Spleen (tissue), 11 donors: ENCODE data around the gene GXYLT2. TPM values are rescaled to one million over a fixed set of nuclear protein-coding genes. Genes with fewer than 3 reads are reported as not detected.

Experiments used
- DNase-seq: peaks from one replicate; pipeline ENCODE4 v3.0.0-alpha.2; 2020
- H3K27ac ChIP-seq, 8 donors: fragments of 200-600 bp; sonication (generic) in 7 of 8; 1 replicate in 4 of 8; 2 replicates in 4 of 8; pipeline versions ENCODE4 v1.5.0 to v1.8.0; 2016 to 2021; ENCODE audit warnings: inconsistent platforms in 4 of 8, mild to moderate bottlenecking in 4 of 8, moderate library complexity in 1 of 8
- H3K27me3 ChIP-seq, 7 donors: fragments of 200-600 bp; sonication (generic) in 6 of 7; replicated peaks in 1 of 7; 1 replicate in 4 of 7; 2 replicates in 3 of 7; pipeline versions ENCODE4 v1.5.0 to v1.8.0; 2016 to 2021; ENCODE audit warnings: inconsistent platforms in 3 of 7, mild to moderate bottlenecking in 1 of 7
- H3K36me3 ChIP-seq, 6 donors: fragments of 200-600 bp; sonication (generic) in 5 of 6; 1 replicate in 4 of 6; 2 replicates in 2 of 6; pipeline versions ENCODE4 v1.5.0 to v1.8.0; 2016 to 2021; ENCODE audit warnings: inconsistent platforms in 2 of 6
- H3K4me1 ChIP-seq, 6 donors: fragments of 200-600 bp; sonication (generic) in 5 of 6; 1 replicate in 3 of 6; 2 replicates in 3 of 6; pipeline versions ENCODE4 v1.5.0 to v1.8.0; 2016 to 2021; ENCODE audit warnings: inconsistent platforms in 3 of 6
- H3K4me3 ChIP-seq, 8 donors: fragments of 200-600 bp; sonication (generic) in 7 of 8; 1 replicate in 4 of 8; 2 replicates in 4 of 8; pipeline versions ENCODE4 v1.5.0 to v1.8.0; 2016 to 2021; ENCODE audit warnings: inconsistent platforms in 4 of 8, mild to moderate bottlenecking in 4 of 8, moderate library complexity in 2 of 8
- H3K9me3 ChIP-seq, 8 donors: fragments of 200-600 bp; sonication (generic) in 7 of 8; 1 replicate in 4 of 8; 2 replicates in 4 of 8; pipeline versions ENCODE4 v1.5.0 to v1.8.0; 2016 to 2021; ENCODE audit warnings: inconsistent platforms in 4 of 8
- CTCF ChIP-seq, 11 experiments: fragments of 200-600 bp in 7 of 11; fragments of 450-650 bp in 4 of 11; sonication (generic) in 4 of 11; IDR thresholded peaks in 8 of 11; conservative IDR thresholded peaks in 3 of 11; 1 replicate in 7 of 11; 2 replicates in 4 of 11; pipeline versions ENCODE4 v1.4.0 to v1.8.0; 2016 to 2021; ENCODE audit warnings: antibody characterized with exemption in 11 of 11, inconsistent platforms in 4 of 11, mild to moderate bottlenecking in 1 of 11
- POLR2A ChIP-seq, 3 donors: fragments of 450-650 bp; IDR thresholded peaks; one replicate each; pipeline ENCODE4 v1.5.1; 2017; ENCODE audit warnings: antibody characterized with exemption in 3 of 3, mild to moderate bottlenecking in 1 of 3
- POLR2AphosphoS5 ChIP-seq, 3 donors: sonication (generic); formaldehyde crosslinking; IDR thresholded peaks; one replicate each; pipeline ENCODE4 v1.5.1; 2017; ENCODE audit warnings: antibody characterized with exemption in 3 of 3
- WGBS, 5 donors: extraction: QIAGEN DNeasy Blood & Tissue Kit in 3 of 5; methylation state at CpG; one replicate each; pipeline versions ENCODE4 v1.1.5 to v1.1.7; 2013 to 2018; 5-methylcytosine and 5-hydroxymethylcytosine counted together
- intact Hi-C: fragments of 100-400 bp; cut with DNase I; formaldehyde crosslinking; loops from one replicate; pipeline ENCODE4 v1.15.0; 2023; ENCODE audit warnings: low total_unique reads
- polyA plus RNA-seq, 3 donors: library from polyadenylated mRNA; stranded (reverse); fragments of 200-250 nt; gene quantifications; one replicate each; pipeline ENCODE4 v1.2.1, GENCODE V29; 2013
- total RNA-seq, 7 donors: library from RNA; depleted of rRNA in 3 of 7; stranded (reverse); fragments of >200 nt in 3 of 7; fragmentation: NEBNext Ultra II Directional in 4 of 7; extraction: Animal tissue kit (Norgen Biotek cat#: 25700) in 4 of 7; gene quantifications; one replicate each; pipeline versions ENCODE4 v1.1.0 to v1.2.1, GENCODE V29; 2016 to 2021
- donor health status: healthy with polysubstance abuse.
- donor health status: DM: no; HTN: no; CAD: no; lungs with moderate emphysema.
- donor health status: DM: no; HTN: no; CAD: no.
- donor health status: Bipolar disorder and iron deficiency.
- donor health status: healthy.
- donor health status: DM: no; HTN: no; CAD: no.
- donor health status: DM: yes; HTN: yes; CAD: no.

The GXYLT2 gene
- total and polyA plus RNA-seq, 10 donors, result 0.26 to 4.6 (median 1.1) TPM

- no peak overlapping the region for H3K27ac ChIP-seq
- no peaks in the 10 kb centered on the region for H3K36me3 ChIP-seq
- no peaks in the 10 kb centered on the region for H3K9me3 ChIP-seq
- intact Hi-C loops, result no loop called here
- no peak for DNase-seq
- H3K27me3 ChIP-seq, result peaks cover 0 to 92% (median 14%) of the 10 kb centered on the region in 7 donors
- TF ChIP-seq CTCF (IDR thresholded peaks at IDR 0.05 in 8 of 11, conservative IDR thresholded peaks at IDR 0.05 in 3 of 11) (no peak), POLR2A (IDR thresholded peaks at IDR 0.05) (no peak), POLR2AphosphoS5 (IDR thresholded peaks at IDR 0.05) (no peak)
- WGBS, 5 donors, result 37 to 56% (median 44%) methylated on average over 4 of the region's 4 CpGs
- no peak overlapping the region for H3K4me3 ChIP-seq
- H3K4me1 ChIP-seq, result peaks cover 5 to 19% (median 15%) of the 10 kb centered on the region in 6 donors
Observed at GRCh38 chr3:72892081-72892775, 4.4 kb downstream of the GXYLT2 start.

GRCh38 chr3:72892870-72893269 is 5.0 kb downstream of the GXYLT2 start:
- no peaks in the 10 kb centered on the region for H3K9me3 ChIP-seq
- H3K36me3 ChIP-seq, result no peaks in the 10 kb centered on the region
- H3K27ac ChIP-seq, result no peak overlapping the region
- H3K4me1 ChIP-seq, result peaks cover 0 to 13% (median 9%) of the 10 kb centered on the region in 6 donors
- TF ChIP-seq CTCF (IDR thresholded peaks at IDR 0.05 in 8 of 11, conservative IDR thresholded peaks at IDR 0.05 in 3 of 11) (no peak), POLR2AphosphoS5 (IDR thresholded peaks at IDR 0.05) (no peak), POLR2A (IDR thresholded peaks at IDR 0.05) (no peak)
- H3K4me3 ChIP-seq, result no peak overlapping the region
- intact Hi-C loops, result no loop called here
- WGBS, 5 donors, result 63 to 79% (median 70%) methylated on average over 4 of the region's 4 CpGs
- peaks cover 0 to 86% (median 11%) of the 10 kb centered on the region in 7 donors for H3K27me3 ChIP-seq
- no peak for DNase-seq

- no peak for DNase-seq
- Histone ChIP-seq H3K4me1 (peaks cover 0 to 2% (median 0%) of the 10 kb centered on the region in 6 donors), H3K36me3 (no peaks in the 10 kb centered on the region), H3K4me3 (no peak overlapping the region), H3K27ac (peak overlapping the region in 1 of 8 donors; percentile 33), H3K27me3 (peaks cover 0 to 66% (median 0%) of the 10 kb centered on the region in 7 donors), H3K9me3 (no peaks in the 10 kb centered on the region)
- TF ChIP-seq POLR2AphosphoS5 (IDR thresholded peaks at IDR 0.05) (no peak), POLR2A (IDR thresholded peaks at IDR 0.05) (no peak), CTCF (IDR thresholded peaks at IDR 0.05 in 8 of 11, conservative IDR thresholded peaks at IDR 0.05 in 3 of 11) (no peak)
- 51 to 86% (median 69%) methylated on average over 5 of the region's 5 CpGs for WGBS, 5 donors
- intact Hi-C loops, result no loop called here
Observed at GRCh38 chr3:72894976-72895552, 7.2 kb downstream of the GXYLT2 start.

- Histone ChIP-seq H3K27me3 (peaks cover 0 to 45% (median 0%) of the 10 kb centered on the region in 7 donors), H3K4me3 (no peak overlapping the region), H3K4me1 (peaks cover 0 to 2% (median 0%) of the 10 kb centered on the region in 6 donors), H3K9me3 (no peaks in the 10 kb centered on the region), H3K27ac (no peak overlapping the region), H3K36me3 (no peaks in the 10 kb centered on the region)
- intact Hi-C loops, result no loop called here
- TF ChIP-seq POLR2AphosphoS5 (IDR thresholded peaks at IDR 0.05), result no peak
- TF ChIP-seq CTCF (IDR thresholded peaks at IDR 0.05 in 8 of 11, conservative IDR thresholded peaks at IDR 0.05 in 3 of 11), result no peak
- TF ChIP-seq POLR2A (IDR thresholded peaks at IDR 0.05), result no peak
- no peak for DNase-seq
- WGBS, 5 donors, result 82 to 89% (median 83%) methylated on average over 4 of the region's 4 CpGs
Observed at GRCh38 chr3:72896996-72897757, 9.3 kb downstream of the GXYLT2 start.
